ENCODE measurements around the gene KLHL40. TPM values are rescaled to one million over a fixed set of nuclear protein-coding genes. Genes with fewer than 3 reads are reported as not detected.

The KLHL40 gene
- total and polyA plus RNA-seq, 5 donors from 2014 or later = not detected

- Histone ChIP-seq H3K9me3 (ENCODE audit: control insufficient read depth in 2 of 2, low read length in 2 of 2) (no peaks in the 10 kb centered on the region), H3K4me1 (ENCODE audit: control insufficient read depth, insufficient read depth, low read length, poor library complexity, severe bottlenecking) (no peaks in the 10 kb centered on the region), H3K27ac (ENCODE audit: insufficient read depth, low read length, poor library complexity, severe bottlenecking) (no peak overlapping the region), H3K27me3 (ENCODE audit: control insufficient read depth, insufficient read depth, low read length) (no peaks in the 10 kb centered on the region), H3K4me3 (ENCODE audit: low read depth, low read length) (no peak overlapping the region), H3K36me3 (ENCODE audit: control insufficient read depth, insufficient read depth, low read length) (no peaks in the 10 kb centered on the region)
- Mint-ChIP-seq H3K9me3 (no peaks in the 10 kb centered on the region), H3K36me3 (no peaks in the 10 kb centered on the region), H3K4me3 (no peak overlapping the region), H3K27ac (no peak overlapping the region), H3K4me1 (peaks cover 0 to 2% (median 0%) of the 10 kb centered on the region in 4 donors), H3K27me3 (no peaks in the 10 kb centered on the region)
- ATAC-seq (ENCODE audit: low read depth in 2 of 2) (no peak), DNase-seq (no peak)
These were observed 21.5 kb upstream of the KLHL40 start for GRCh38 chr3:42663581-42664437.

GRCh38 chr3:42664438-42664803 lies 20.9 kb upstream of the KLHL40 start:
- no peak overlapping the region for H3K27ac ChIP-seq (ENCODE audit: insufficient read depth, low read length, poor library complexity, severe bottlenecking)
- ATAC-seq (ENCODE audit: low read depth in 2 of 2) = no peak

GRCh38 chr3:42665050-42665878 lies 20.1 kb upstream of the KLHL40 start:
- Histone ChIP-seq H3K4me1 (ENCODE audit: control insufficient read depth, insufficient read depth, low read length, poor library complexity, severe bottlenecking) (no peaks in the 10 kb centered on the region), H3K4me3 (ENCODE audit: low read depth, low read length) (no peak overlapping the region), H3K9me3 (ENCODE audit: control insufficient read depth in 2 of 2, low read length in 2 of 2) (no peaks in the 10 kb centered on the region), H3K36me3 (ENCODE audit: control insufficient read depth, insufficient read depth, low read length) (no peaks in the 10 kb centered on the region), H3K27ac (ENCODE audit: insufficient read depth, low read length, poor library complexity, severe bottlenecking) (no peak overlapping the region), H3K27me3 (ENCODE audit: control insufficient read depth, insufficient read depth, low read length) (no peaks in the 10 kb centered on the region)
- Mint-ChIP-seq H3K36me3 (no peaks in the 10 kb centered on the region), H3K27ac (no peak overlapping the region), H3K4me1 (peaks cover 0 to 2% (median 0%) of the 10 kb centered on the region in 4 donors), H3K4me3 (no peak overlapping the region), H3K27me3 (peaks cover under 1% of the 10 kb centered on the region), H3K9me3 (no peaks in the 10 kb centered on the region)
- DNase-seq = no peak
- no peak for ATAC-seq (ENCODE audit: low read depth in 2 of 2)

More at GRCh38 chr3:42664438-42664803, 20.9 kb upstream of the KLHL40 start:
- no peak for DNase-seq
- peaks cover 0 to 2% (median 0%) of the 10 kb centered on the region in 4 donors for H3K4me1 Mint-ChIP-seq
- Histone ChIP-seq H3K36me3 (ENCODE audit: control insufficient read depth, insufficient read depth, low read length) (no peaks in the 10 kb centered on the region), H3K27me3 (ENCODE audit: control insufficient read depth, insufficient read depth, low read length) (no peaks in the 10 kb centered on the region), H3K9me3 (ENCODE audit: control insufficient read depth in 2 of 2, low read length in 2 of 2) (no peaks in the 10 kb centered on the region), H3K4me1 (ENCODE audit: control insufficient read depth, insufficient read depth, low read length, poor library complexity, severe bottlenecking) (no peaks in the 10 kb centered on the region), H3K4me3 (ENCODE audit: low read depth, low read length) (no peak overlapping the region)
- no peaks in the 10 kb centered on the region for H3K9me3 Mint-ChIP-seq
- no peak overlapping the region for H3K4me3 Mint-ChIP-seq
- H3K27me3 Mint-ChIP-seq = no peaks in the 10 kb centered on the region
- no peak overlapping the region for H3K27ac Mint-ChIP-seq
- no peaks in the 10 kb centered on the region for H3K36me3 Mint-ChIP-seq

GRCh38 chr3:42666022-42666421 lies 19.3 kb upstream of the KLHL40 start:
- DNase-seq (no peak), ATAC-seq (ENCODE audit: low read depth in 2 of 2) (no peak)
- no peaks in the 10 kb centered on the region for H3K4me1 ChIP-seq (ENCODE audit: control insufficient read depth, insufficient read depth, low read length, poor library complexity, severe bottlenecking)
- Mint-ChIP-seq H3K4me1 (peaks cover 0 to 2% (median 0%) of the 10 kb centered on the region in 4 donors), H3K27ac (no peak overlapping the region), H3K4me3 (no peak overlapping the region), H3K9me3 (no peaks in the 10 kb centered on the region), H3K36me3 (no peaks in the 10 kb centered on the region), H3K27me3 (peaks cover 4% of the 10 kb centered on the region)
- no peaks in the 10 kb centered on the region for H3K36me3 ChIP-seq (ENCODE audit: control insufficient read depth, insufficient read depth, low read length)
- H3K4me3 ChIP-seq (ENCODE audit: low read depth, low read length) = no peak overlapping the region
- H3K9me3 ChIP-seq (ENCODE audit: control insufficient read depth in 2 of 2, low read length in 2 of 2) = no peaks in the 10 kb centered on the region
- H3K27ac ChIP-seq (ENCODE audit: insufficient read depth, low read length, poor library complexity, severe bottlenecking) = no peak overlapping the region
- H3K27me3 ChIP-seq (ENCODE audit: control insufficient read depth, insufficient read depth, low read length) = no peaks in the 10 kb centered on the region

GRCh38 chr3:42666577-42666998 lies 18.7 kb upstream of the KLHL40 start:
- no peak overlapping the region for H3K4me3 ChIP-seq (ENCODE audit: low read depth, low read length)
- Mint-ChIP-seq H3K27ac (no peak overlapping the region), H3K9me3 (no peaks in the 10 kb centered on the region), H3K4me1 (no peaks in the 10 kb centered on the region), H3K27me3 (peaks cover 4% of the 10 kb centered on the region), H3K36me3 (no peaks in the 10 kb centered on the region), H3K4me3 (no peak overlapping the region)
- DNase-seq (no peak), ATAC-seq (ENCODE audit: low read depth in 2 of 2) (no peak)
- no peaks in the 10 kb centered on the region for H3K36me3 ChIP-seq (ENCODE audit: control insufficient read depth, insufficient read depth, low read length)
- H3K4me1 ChIP-seq (ENCODE audit: control insufficient read depth, insufficient read depth, low read length, poor library complexity, severe bottlenecking) = no peaks in the 10 kb centered on the region
- H3K27ac ChIP-seq (ENCODE audit: insufficient read depth, low read length, poor library complexity, severe bottlenecking) = no peak overlapping the region
- H3K27me3 ChIP-seq (ENCODE audit: control insufficient read depth, insufficient read depth, low read length) = no peaks in the 10 kb centered on the region
- no peaks in the 10 kb centered on the region for H3K9me3 ChIP-seq (ENCODE audit: control insufficient read depth in 2 of 2, low read length in 2 of 2)

- DNase-seq (no peak), ATAC-seq (ENCODE audit: low read depth in 2 of 2) (no peak)
- Histone ChIP-seq H3K36me3 (ENCODE audit: control insufficient read depth, insufficient read depth, low read length) (no peaks in the 10 kb centered on the region), H3K27ac (ENCODE audit: insufficient read depth, low read length, poor library complexity, severe bottlenecking) (no peak overlapping the region), H3K27me3 (ENCODE audit: control insufficient read depth, insufficient read depth, low read length) (no peaks in the 10 kb centered on the region), H3K4me1 (ENCODE audit: control insufficient read depth, insufficient read depth, low read length, poor library complexity, severe bottlenecking) (no peaks in the 10 kb centered on the region), H3K9me3 (ENCODE audit: control insufficient read depth in 2 of 2, low read length in 2 of 2) (no peaks in the 10 kb centered on the region), H3K4me3 (ENCODE audit: low read depth, low read length) (no peak overlapping the region)
- Mint-ChIP-seq H3K27me3 (peaks cover 4% of the 10 kb centered on the region), H3K4me1 (no peaks in the 10 kb centered on the region), H3K27ac (no peak overlapping the region), H3K36me3 (no peaks in the 10 kb centered on the region), H3K9me3 (no peaks in the 10 kb centered on the region), H3K4me3 (no peak overlapping the region)
These were observed 18.2 kb upstream of the KLHL40 start for GRCh38 chr3:42667096-42667522.

GRCh38 chr3:42667523-42668412 lies 17.6 kb upstream of the KLHL40 start:
- Mint-ChIP-seq H3K36me3 (no peaks in the 10 kb centered on the region), H3K27ac (no peak overlapping the region), H3K4me1 (peaks cover 0 to 5% (median 0%) of the 10 kb centered on the region in 4 donors), H3K4me3 (no peak overlapping the region), H3K27me3 (peaks cover 4% of the 10 kb centered on the region), H3K9me3 (peaks cover 0 to 3% (median 0%) of the 10 kb centered on the region in 7 donors)
- Histone ChIP-seq H3K4me3 (ENCODE audit: low read depth, low read length) (no peak overlapping the region), H3K9me3 (ENCODE audit: control insufficient read depth in 2 of 2, low read length in 2 of 2) (no peaks in the 10 kb centered on the region), H3K27me3 (ENCODE audit: control insufficient read depth, insufficient read depth, low read length) (no peaks in the 10 kb centered on the region), H3K36me3 (ENCODE audit: control insufficient read depth, insufficient read depth, low read length) (no peaks in the 10 kb centered on the region), H3K4me1 (ENCODE audit: control insufficient read depth, insufficient read depth, low read length, poor library complexity, severe bottlenecking) (no peaks in the 10 kb centered on the region), H3K27ac (ENCODE audit: insufficient read depth, low read length, poor library complexity, severe bottlenecking) (no peak overlapping the region)
- no peak for ATAC-seq (ENCODE audit: low read depth in 2 of 2)
- no peak for DNase-seq

All from CD4-positive, CD25-positive, alpha-beta regulatory T cell (primary cell).